Measurements from ENCODE around the gene PRDM16.

DNA sequence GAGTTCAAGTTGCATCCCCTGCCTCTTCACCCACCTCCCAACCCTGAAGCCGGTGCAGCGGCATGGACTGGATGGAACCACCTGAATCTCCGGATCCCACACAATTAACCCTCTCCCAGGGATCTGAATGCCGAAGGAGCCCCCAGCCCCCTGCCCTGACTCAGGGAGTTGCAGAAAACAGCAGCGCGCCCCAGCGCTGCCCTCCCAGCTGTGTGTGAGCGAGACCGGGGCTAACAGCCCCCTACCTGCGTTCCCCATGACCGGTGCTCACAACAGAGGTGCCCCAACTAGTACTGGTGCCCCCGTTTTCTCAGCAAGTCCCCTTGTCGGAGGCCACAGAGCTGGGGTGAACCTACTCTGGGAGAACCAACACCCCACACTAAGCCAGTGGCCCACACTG is 136.8 kb downstream of the PRDM16 start:
- TF ChIP-seq CTCF (IDR thresholded peaks at IDR 0.05) (no peak), POLR2A (IDR thresholded peaks at IDR 0.05) (no peak)

Data from thyroid gland (tissue), 4 donors.